Right kidney (tissue), 1 donor: ENCODE data around the gene TMPRSS13.
"Not testable (repeated sequence)": the region's sequence is repeated elsewhere in the genome, so short reads cannot be mapped to it uniquely, and the experiment has no call there.

Source experiments
- DNase-seq: peaks from one replicate; pipeline ENCODE4 v3.0.0-alpha.2; 2016

TMPRSS13 gene

GRCh38 chr11:117872420-117872961 is 56.7 kb downstream of the TMPRSS13 start:
- DNase-seq = peak; percentile 41

DNA sequence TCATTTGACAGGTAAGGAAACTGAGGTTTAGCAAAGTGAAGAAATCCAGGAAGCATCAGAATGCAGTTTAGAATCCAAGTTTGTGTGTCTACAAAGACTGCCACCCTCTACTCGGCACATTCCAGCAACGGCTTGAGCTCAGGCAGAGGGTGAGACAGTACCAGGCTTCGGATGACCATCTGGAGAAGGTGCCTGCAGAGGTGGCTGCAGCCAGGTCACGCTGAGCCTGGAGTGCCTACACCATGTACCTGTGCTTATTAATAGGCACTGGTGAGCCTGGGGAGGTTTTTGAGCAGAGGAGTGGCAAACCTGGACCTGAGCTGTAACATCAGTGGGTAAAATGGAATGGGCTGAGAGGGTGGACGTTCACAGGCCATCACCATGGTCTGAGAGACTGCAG is 57.4 kb downstream of the TMPRSS13 start:
- DNase-seq = no peak

- DNase-seq = no peak
Measured at GRCh38 chr11:117871160-117871559, 58.0 kb downstream of the TMPRSS13 start.

DNA sequence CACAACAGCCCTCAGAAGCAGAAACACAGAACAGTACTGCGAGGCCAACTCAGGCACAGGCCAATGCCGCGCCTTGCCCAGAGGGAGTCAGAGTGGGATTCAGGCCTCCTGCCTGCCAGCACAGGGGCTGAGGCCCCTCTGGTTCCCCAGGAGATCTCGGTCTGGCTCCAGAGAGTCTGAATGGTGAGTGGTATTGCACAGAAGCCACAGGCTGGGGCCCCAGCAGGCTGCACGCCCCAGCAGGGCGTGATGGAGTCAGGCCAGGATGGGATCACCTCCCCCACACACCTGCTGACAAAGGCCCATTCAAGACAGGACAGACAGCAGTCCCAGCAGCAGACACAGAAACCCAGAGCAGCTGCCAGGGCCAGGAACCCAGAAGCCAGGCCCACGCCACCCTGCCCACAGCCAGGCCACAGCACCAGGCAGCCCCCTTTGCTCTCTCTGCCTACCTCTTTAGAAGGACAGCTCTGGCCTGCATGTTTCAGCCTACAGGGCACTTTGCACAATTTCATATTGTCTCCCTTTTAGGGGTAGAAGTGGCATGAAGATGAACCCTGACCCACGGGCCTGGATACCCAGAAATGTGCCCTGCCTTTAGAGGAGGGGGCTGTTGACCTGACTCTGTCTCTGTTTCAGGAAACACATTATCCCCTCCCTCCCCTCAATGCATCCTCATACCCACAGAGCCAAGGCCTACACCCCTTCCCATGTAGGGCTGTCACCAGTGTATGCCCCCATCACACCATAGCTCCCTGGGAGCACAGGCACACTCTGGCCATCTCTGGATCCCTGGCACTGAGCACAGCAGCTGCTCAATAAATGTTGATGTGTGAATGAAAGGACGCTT is 58.9 kb downstream of the TMPRSS13 start:
- no peak for DNase-seq

- no peak for DNase-seq
Measured at GRCh38 chr11:117869604-117870003, 59.6 kb downstream of the TMPRSS13 start.

GRCh38 chr11:117868815-117869561 is 60.2 kb downstream of the TMPRSS13 start:
- DNase-seq = no peak

DNA sequence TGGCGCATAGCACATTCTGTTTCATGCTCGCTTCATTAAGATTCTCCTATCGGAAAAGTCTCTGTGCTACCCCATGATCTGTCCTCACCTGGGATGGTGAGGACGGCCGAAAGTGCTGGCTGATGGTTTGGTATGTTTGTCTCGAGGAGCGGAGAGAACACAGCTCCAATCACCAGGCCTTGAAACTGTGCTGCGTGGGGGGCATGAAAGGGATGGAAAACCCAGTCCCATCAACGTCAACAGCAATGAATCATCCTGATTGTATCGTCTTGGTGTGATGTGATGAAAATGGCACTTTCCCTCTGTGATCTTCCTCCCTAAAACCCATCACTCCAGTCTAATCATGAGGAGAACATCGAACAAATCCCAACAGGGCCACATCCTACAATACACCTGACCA is 61.1 kb downstream of the TMPRSS13 start:
- DNase-seq = no peak

- DNase-seq = no peak
Measured at GRCh38 chr11:117866526-117866925, 62.7 kb downstream of the TMPRSS13 start.

GRCh38 chr11:117865546-117865945 is 63.7 kb downstream of the TMPRSS13 start:
- not testable (repeated sequence) for DNase-seq

- no peak for DNase-seq
Measured at GRCh38 chr11:117863383-117863782, 65.8 kb downstream of the TMPRSS13 start.

DNA sequence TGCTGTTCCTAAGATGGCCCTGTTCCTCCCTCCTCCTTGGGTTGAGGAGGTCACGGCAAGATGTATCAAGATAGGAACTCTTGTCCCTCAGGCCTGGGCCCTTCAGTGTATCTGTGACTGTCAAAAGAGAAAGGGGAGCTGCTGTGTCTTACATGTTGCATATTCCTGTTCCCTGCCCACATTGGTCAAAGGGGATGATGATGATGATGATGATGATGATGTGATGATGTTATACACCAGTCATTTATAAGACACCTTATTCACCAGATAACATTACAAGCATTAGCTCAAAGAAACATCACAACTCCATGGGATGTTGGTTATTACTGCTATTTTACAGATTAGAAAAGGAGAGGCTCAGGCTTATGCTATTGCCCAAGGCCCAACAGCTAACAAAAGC is 66.4 kb downstream of the TMPRSS13 start:
- DNase-seq = no peak

- DNase-seq = no peak
Measured at GRCh38 chr11:117862019-117862725, 67.0 kb downstream of the TMPRSS13 start.

DNA sequence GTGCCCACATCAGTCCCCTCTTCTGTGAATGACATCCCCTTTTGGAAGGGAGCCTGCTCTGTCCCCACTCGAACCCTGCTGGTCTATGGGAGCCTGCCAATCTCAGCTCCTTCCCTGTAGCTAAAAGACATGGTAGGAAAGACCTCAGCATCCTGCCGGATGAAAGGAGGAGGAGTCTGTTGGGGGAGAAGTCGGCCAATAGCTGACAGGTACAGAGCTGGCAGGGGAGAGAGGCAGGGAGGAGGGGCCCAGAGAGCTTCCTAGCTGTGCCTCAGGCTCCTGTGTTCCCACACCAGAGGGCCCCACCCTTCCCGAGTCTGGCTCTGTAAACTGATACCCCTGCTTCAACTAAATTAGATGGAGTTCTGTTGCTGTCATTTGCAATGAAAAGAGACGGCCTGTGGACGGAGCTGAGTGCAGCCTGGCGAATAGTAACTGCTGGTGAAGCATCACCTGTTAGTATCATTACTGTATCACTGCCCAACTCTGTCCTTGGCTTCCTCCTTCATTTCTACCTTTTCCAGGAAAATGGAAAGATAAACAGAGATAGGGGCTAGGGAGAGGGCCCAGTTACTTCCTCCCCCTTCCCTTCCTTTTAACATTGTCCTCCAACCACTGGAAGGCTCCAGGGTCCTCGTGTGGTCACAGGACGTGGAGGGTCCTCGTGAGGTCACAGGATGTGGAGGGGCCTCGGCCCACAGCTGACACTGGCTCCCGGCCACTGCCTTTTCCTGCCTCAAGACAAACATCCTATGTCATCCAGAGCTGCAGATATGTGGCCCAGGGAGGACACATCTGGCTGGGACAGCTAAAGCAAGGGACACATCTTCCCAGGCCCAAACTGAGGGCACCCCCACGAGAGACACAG is 67.8 kb downstream of the TMPRSS13 start:
- DNase-seq = no peak

DNA sequence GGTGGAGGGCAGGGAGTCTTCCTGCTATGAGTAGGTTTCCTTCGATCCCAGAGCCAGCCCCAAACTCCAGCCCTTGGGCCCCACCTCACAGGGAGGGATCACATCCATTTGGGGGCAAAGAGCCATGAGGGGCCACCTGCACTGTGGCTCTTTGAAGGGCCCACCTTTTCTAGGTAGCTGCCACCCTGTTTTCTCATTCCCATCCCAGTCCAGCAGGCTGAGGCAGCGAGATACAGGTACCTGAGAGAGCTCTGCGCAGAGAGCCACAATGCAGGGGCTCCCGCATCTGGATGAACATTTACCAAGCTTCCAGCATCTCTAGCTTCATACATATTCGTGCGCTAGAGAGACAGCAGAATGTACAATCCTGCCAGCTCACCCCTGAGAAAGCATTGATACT is 69.1 kb downstream of the TMPRSS13 start:
- no peak for DNase-seq

DNA sequence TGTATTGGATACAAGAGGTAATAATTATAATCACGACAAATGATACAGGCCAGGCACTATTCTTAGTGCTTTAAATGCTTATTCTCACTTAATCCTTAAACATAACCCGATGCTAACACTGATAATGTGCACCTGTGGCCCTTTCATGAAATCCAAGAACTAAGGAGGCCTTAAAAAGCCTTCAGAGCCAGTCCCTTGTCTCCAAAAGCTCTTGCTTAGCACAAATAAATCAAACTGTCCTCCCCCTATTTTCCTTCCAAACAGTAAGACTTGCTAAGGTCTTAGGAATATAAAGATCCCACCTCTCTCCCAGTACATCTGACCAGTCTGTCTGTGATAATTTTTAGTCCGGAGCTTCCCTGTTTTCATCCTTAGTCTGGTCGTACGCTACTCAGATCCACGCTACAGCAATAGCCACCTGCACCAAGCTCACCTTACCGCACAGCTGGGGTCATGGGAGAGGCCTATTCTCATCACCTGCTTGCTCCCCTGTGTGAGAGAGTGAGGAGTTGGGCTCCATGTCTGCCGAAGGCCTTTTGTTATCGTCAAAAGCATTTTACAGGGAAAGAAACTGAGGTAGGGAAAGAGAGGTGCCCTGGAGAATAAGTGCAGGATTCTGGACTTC is 69.6 kb downstream of the TMPRSS13 start:
- no peak for DNase-seq

DNA sequence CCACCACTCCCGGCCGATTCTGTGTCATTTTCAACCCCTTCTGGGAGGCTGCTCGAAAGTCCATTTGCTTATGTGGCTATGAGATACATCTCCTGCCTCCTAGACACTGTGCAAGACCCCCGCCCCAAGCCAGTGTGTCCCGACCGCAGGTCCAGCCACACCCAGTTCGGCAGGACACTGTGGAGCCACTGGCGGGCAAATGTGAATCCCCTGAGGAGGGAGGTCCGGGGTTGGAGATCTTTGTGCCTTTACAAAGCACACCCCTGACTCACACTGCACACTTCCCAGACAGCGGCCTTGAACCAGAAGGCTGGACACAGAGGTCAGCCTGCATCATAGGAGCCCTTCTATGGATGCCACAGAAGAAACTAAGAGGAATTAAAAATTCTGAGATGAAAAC is 70.1 kb downstream of the TMPRSS13 start:
- DNase-seq = no peak

- DNase-seq = no peak
Measured at GRCh38 chr11:117857734-117858414, 71.3 kb downstream of the TMPRSS13 start.

DNA sequence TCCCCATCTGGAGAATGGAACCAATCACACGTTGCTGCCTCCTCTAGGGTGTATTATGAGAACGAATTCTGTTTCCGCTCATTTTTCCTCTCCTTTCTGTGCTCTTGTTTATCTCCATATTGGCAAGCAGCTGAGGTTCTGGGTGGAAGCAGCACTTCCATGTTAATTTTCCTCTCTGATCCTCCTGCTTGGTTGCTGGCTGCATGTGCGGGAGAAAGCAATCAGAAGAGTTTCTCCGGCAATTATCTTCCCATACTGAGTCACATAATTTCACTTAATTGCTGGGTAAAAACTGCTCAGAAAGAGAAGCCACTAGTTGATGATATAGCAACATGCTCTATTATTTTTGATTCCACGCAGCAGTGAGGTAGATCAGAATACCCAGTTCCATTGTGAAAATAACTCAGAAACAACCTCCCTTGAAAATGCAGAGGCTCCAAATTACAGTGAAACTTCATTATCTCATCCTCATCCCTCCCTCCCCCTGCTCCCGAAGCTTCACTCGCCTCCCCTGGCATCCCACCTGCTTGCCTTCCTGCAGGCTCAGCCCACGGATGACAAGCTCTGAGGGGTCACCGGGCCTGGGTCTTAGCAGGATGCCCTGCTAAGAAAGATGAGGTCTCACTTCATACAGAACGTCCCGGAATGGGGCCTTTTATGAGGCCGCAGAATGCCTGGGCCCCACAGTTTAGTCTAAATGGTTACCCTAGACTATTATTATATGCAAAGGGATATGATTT is 73.1 kb downstream of the TMPRSS13 start:
- DNase-seq = no peak

GRCh38 chr11:117855186-117855845 is 73.9 kb downstream of the TMPRSS13 start:
- no peak for DNase-seq
